MM.1S (cell line): ENCODE results near the gene RAD23A.

ENCODE experiments used
- DNase-seq: peaks from one replicate; pipeline ENCODE4 v3.0.0-alpha.2; 2015
- H2AFZ ChIP-seq: fragments of 300-600 bp; sonication (generic); 2 replicates; pipeline ENCODE4 v1.6.0; 2016; ENCODE audit warnings: antibody characterized with exemption, low read length
- H3F3A ChIP-seq: fragments of 300-600 bp; sonication (generic); 2 replicates; pipeline ENCODE4 v1.6.1; 2016; ENCODE audit warnings: mild to moderate bottlenecking, antibody characterized with exemption, low read length, moderate library complexity, mixed read lengths; ENCODE audit not compliant: insufficient read depth
- H3K27ac ChIP-seq: fragments of 300-600 bp; sonication (generic); 2 replicates; pipeline ENCODE4 v1.5.1; 2016; ENCODE audit warnings: mild to moderate bottlenecking, low read length
- H3K27me3 ChIP-seq: fragments of 300-600 bp; sonication (generic); replicated peaks from 2 replicates; pipeline ENCODE4 v1.6.0; 2016; ENCODE audit warnings: low read length; ENCODE audit not compliant: insufficient read depth
- H3K36me3 ChIP-seq: fragments of 300-600 bp; sonication (generic); replicated peaks from 2 replicates; pipeline ENCODE4 v1.6.1; 2016; ENCODE audit warnings: mild to moderate bottlenecking, low read length, mixed read lengths; ENCODE audit not compliant: insufficient read depth
- H3K4me1 ChIP-seq: fragments of 300-600 bp; sonication (generic); 2 replicates; pipeline ENCODE4 v1.6.1; 2016; ENCODE audit warnings: low read length, mixed read lengths
- H3K4me2 ChIP-seq: fragments of 300-600 bp; sonication (generic); 2 replicates; pipeline ENCODE4 v1.6.0; 2016; ENCODE audit warnings: low read depth, low read length
- H3K4me3 ChIP-seq: fragments of 300-600 bp; sonication (generic); 2 replicates; pipeline ENCODE4 v1.5.1; 2016; ENCODE audit warnings: low read length, mixed read lengths
- H3K79me2 ChIP-seq: fragments of 300-600 bp; sonication (generic); 2 replicates; pipeline ENCODE4 v1.6.1; 2016; ENCODE audit warnings: mixed run types, low read length, mixed read lengths
- H3K9ac ChIP-seq: fragments of 300-600 bp; sonication (generic); 2 replicates; pipeline ENCODE4 v1.6.1; 2016; ENCODE audit warnings: low read length, mixed read lengths
- H3K9me2 ChIP-seq: fragments of 300-600 bp; sonication (generic); replicated peaks from 2 replicates; pipeline ENCODE4 v1.6.1; 2016; ENCODE audit warnings: mild to moderate bottlenecking, low read length, mixed read lengths; ENCODE audit not compliant: insufficient read depth
- H3K9me3 ChIP-seq: fragments of 300-600 bp; sonication (generic); replicated peaks from 2 replicates; pipeline ENCODE4 v1.6.1; 2016; ENCODE audit warnings: mild to moderate bottlenecking, low read length, mixed read lengths; ENCODE audit not compliant: insufficient read depth
- H4K20me1 ChIP-seq: fragments of 300-600 bp; sonication (generic); 2 replicates; pipeline ENCODE4 v1.6.1; 2016; ENCODE audit warnings: mild to moderate bottlenecking, low read length, moderate library complexity, mixed read lengths; ENCODE audit not compliant: insufficient read depth
- EZH2 ChIP-seq: fragments of 300-600 bp; sonication (generic); optimal IDR thresholded peaks from 2 replicates; pipeline ENCODE3; 2017; ENCODE audit warnings: low read depth, mild to moderate bottlenecking, antibody characterized with exemption, low read length, mixed read lengths
- EZH2phosphoT487 ChIP-seq: fragments of 300-600 bp; sonication (generic); IDR thresholded peaks from 2 replicates; pipeline ENCODE4 v1.6.1; 2018; ENCODE audit warnings: antibody characterized with exemption, low read length
- TF ChIP-seq, protein P1 (sequence below): fragments of 300-600 bp; sonication (generic); IDR thresholded peaks from 2 replicates; pipeline ENCODE4 v1.5.1; 2016; ENCODE audit warnings: antibody characterized with exemption, low read length, mixed read lengths

Gene RAD23A

DNA sequence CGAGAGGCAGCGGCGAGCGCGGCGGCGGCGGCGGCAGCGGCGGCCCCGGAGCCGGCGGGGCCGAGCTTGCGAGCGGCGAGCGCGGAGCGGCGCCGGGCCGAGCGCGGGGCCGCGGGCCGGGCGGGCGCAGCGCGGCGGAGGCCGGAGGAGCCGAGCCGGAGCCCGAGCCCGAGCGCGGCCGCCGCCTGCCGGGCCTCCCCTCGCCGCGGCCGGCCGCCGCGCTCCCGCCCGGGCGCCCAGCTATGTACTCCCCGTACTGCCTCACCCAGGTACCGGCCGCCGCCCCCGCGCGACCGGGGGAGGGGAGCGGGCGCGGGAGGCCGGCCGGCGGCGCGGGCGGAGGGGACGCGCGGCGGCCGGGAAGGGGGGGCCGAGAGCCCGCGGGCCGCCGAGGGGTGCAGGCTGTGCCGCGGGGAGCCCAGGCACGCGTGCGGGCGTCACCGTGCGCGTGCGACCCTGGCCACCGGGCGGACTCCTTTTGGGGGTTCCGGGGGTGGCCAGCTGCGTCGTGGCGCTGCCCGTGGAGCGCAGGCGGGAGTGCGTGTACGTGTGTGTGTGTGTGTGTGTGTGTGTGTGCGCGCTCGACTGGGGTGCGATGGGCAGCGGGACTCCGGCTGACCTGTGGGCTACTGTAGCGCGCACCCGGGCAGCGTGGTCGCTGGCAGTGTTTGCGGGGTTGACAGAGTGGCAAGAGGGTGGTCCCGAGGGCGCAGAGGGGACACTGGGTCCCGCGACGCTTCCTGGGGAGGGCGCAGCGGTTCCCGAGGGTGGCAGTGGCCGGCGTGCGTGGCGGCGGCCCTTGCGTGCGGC is 50.1 kb downstream of the RAD23A start:
- Histone ChIP-seq H3K79me2 (no peaks in the 10 kb centered on the region), H3K9me3 (no peaks in the 10 kb centered on the region), H4K20me1 (no peaks in the 10 kb centered on the region), H3K27me3 (peaks cover 74% of the 10 kb centered on the region), H3K4me3 (no peak overlapping the region), H3K36me3 (no peaks in the 10 kb centered on the region), H3K4me2 (no peak overlapping the region), H3K9ac (no peak overlapping the region), H3F3A (no peaks in the 10 kb centered on the region), H3K9me2 (no peaks in the 10 kb centered on the region), H2AFZ (no peak overlapping the region), H3K4me1 (no peaks in the 10 kb centered on the region), H3K27ac (no peak overlapping the region)
- TF ChIP-seq EZH2: no peak
- DNase-seq: no peak

DNA sequence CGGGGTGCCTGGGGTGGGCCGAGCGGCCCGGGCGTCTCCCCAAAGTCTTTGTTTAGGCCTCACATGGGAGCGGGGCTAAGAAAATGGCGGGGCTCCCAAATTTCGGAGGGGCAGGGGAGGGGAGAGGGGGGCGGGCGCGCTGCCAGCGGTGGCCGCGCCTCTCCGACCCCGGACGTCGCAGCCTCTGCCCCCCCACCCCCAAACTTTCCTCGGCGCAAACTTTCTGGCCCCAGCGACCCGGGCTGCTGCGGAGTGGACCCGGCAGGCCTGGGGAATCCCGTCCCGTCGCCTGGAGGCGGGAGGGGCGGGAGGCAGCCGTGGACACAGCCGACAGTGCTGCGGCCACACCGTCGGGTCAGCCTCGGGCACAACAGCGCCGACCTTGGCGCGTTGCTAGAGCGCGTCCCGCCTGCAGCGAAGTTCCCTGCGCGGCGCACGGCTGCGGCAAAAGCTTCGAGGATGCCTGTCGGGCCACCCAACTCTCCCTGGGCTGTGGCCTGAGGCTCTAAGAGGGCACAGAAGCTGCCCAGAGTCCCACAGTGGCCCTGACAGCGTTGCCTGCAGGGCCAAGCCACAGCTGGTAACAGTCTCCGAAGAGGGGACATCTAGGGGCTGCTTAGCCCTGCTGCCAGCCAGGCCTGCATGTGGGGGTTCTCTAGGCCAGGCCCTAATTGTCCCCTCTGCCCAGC is 50.9 kb downstream of the RAD23A start:
- Histone ChIP-seq H3K9ac (no peak overlapping the region), H3K27ac (no peak overlapping the region), H3K27me3 (peaks cover 76% of the 10 kb centered on the region), H3K4me2 (no peak overlapping the region), H3K9me3 (no peaks in the 10 kb centered on the region), H4K20me1 (no peaks in the 10 kb centered on the region), H3K4me3 (no peak overlapping the region), H3K4me1 (no peaks in the 10 kb centered on the region), H3K36me3 (no peaks in the 10 kb centered on the region), H3K79me2 (no peaks in the 10 kb centered on the region), H3K9me2 (no peaks in the 10 kb centered on the region), H2AFZ (no peak overlapping the region), H3F3A (no peaks in the 10 kb centered on the region)
- no peak for DNase-seq
- TF ChIP-seq, protein P1, sequence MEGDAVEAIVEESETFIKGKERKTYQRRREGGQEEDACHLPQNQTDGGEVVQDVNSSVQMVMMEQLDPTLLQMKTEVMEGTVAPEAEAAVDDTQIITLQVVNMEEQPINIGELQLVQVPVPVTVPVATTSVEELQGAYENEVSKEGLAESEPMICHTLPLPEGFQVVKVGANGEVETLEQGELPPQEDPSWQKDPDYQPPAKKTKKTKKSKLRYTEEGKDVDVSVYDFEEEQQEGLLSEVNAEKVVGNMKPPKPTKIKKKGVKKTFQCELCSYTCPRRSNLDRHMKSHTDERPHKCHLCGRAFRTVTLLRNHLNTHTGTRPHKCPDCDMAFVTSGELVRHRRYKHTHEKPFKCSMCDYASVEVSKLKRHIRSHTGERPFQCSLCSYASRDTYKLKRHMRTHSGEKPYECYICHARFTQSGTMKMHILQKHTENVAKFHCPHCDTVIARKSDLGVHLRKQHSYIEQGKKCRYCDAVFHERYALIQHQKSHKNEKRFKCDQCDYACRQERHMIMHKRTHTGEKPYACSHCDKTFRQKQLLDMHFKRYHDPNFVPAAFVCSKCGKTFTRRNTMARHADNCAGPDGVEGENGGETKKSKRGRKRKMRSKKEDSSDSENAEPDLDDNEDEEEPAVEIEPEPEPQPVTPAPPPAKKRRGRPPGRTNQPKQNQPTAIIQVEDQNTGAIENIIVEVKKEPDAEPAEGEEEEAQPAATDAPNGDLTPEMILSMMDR: no peak
- TF ChIP-seq EZH2: no peak
- no peak for TF ChIP-seq EZH2phosphoT487

DNA sequence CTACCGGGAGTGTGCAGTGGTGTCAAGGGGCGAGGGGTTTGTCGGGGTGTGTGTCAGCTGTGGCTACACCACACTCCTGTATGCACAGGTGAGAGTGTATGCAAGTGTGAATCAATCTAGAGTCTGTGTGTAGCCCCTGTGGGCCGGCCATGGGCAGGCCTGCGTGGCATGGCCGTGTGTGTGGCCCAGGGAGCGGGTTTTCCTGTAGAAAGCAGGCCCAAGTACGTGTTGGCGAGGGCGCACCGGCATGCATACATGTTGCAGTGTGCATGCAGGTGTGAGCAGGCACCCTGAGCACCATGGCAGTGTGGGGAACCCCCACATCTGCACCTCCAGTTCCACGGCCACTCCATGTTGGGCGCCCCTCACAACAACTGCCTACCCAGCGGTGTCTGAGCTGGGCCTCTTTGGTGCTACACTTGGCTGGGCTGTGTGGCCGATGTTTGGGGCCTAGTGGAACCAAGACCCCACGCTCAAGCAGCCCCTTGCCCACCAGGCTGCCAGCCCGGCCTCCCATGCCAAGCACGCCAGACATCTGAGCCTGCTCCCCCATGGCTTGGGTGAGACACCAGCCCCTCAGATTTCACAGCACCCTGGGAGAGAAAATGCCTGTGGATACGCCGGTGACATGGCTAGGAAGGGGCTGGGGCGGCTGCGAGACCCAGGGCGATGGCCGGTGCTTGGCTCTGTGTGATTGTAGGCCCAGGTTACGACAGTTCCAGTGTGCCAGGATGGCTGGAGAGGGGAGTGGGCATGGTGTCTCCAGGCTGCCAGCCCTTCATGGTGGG is 51.7 kb downstream of the RAD23A start:
- Histone ChIP-seq H4K20me1 (no peaks in the 10 kb centered on the region), H3F3A (no peaks in the 10 kb centered on the region), H3K36me3 (no peaks in the 10 kb centered on the region), H3K4me1 (no peaks in the 10 kb centered on the region), H3K9me2 (no peaks in the 10 kb centered on the region), H3K79me2 (no peaks in the 10 kb centered on the region), H3K27me3 (peaks cover 82% of the 10 kb centered on the region), H3K27ac (no peak overlapping the region), H3K4me2 (no peak overlapping the region), H3K4me3 (no peak overlapping the region), H2AFZ (no peak overlapping the region), H3K9ac (no peak overlapping the region), H3K9me3 (no peaks in the 10 kb centered on the region)
- no peak for TF ChIP-seq EZH2
- TF ChIP-seq, protein P1: no peak
- no peak for TF ChIP-seq EZH2phosphoT487
- DNase-seq: no peak
